Inflammatory macrophage treated with lipopolysaccharide for 1 hour (primary cell): ENCODE measurements around the gene KRT9.
"Not testable (repeated sequence)": the region's sequence is repeated elsewhere in the genome, so short reads cannot be mapped to it uniquely, and the experiment has no call there.

ENCODE experiments used
- DNase-seq, 2 donors: peaks; one replicate each; pipeline ENCODE4 v3.0.0-alpha.2; 2020 to 2022

KRT9 gene

GRCh38 chr17:41600318-41600717 lies 28.5 kb upstream of the KRT9 start:
- DNase-seq, result no peak

GRCh38 chr17:41599680-41600079 lies 27.8 kb upstream of the KRT9 start:
- DNase-seq, result no peak

DNA sequence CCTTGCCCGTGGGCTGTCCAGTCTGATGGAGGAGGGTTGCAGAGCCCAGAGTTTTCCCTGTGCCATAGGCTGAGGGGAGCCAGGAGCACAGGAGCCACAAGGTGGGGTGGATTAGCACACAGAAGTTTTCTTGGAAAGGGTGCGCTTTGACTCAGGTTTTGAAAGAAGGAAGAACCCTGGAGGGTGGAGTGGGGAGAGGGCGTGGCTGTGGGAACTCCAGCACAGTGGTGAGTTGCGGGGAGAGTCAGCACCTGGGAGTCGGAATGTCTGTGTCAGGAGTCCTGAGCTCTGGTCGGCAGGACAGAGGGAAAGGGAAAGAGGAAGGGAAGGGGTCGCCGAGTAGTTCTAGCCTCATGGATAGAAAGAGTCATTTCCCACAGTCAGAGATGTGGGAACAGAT lies 23.7 kb upstream of the KRT9 start:
- DNase-seq, result no peak

- no peak for DNase-seq
These were observed 22.6 kb upstream of the KRT9 start for GRCh38 chr17:41594363-41594915.

GRCh38 chr17:41593306-41593981 lies 21.6 kb upstream of the KRT9 start:
- DNase-seq, result no peak

DNA sequence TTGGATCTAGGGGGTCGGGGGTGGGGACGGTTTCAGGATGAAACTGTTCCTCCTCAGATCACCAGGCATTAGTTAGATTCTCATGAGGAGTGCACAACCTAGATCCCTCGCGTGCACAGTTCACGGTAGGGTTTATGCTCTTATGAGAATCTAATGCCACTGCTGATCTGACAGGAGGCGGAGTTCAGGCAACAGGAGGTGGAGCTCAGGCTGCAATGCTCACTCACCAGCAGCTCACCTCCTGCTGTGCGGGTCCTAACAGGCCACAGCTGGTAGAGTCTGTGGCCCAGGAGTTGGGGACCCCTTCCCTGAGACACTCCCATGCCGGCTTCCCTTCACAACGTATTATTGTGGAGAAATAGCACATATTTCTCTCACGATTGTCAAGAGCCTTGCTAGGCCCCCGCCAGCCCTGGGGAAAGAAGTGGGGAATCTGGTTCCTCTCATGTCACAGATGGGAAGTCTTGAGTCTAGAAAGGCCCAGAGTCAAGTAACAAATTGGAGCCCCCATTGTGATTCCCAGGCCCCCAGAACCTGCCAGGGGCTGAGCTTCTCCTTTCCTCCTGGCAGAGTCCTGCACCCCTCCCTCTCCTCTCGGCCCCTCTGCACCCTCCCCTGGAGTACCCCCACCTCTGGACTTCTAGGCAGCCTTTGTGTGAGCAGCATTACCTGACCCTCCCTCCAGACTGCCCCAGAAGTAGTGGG lies 20.9 kb upstream of the KRT9 start:
- no peak for DNase-seq

GRCh38 chr17:41589301-41589700 lies 17.4 kb upstream of the KRT9 start:
- no peak for DNase-seq

DNA sequence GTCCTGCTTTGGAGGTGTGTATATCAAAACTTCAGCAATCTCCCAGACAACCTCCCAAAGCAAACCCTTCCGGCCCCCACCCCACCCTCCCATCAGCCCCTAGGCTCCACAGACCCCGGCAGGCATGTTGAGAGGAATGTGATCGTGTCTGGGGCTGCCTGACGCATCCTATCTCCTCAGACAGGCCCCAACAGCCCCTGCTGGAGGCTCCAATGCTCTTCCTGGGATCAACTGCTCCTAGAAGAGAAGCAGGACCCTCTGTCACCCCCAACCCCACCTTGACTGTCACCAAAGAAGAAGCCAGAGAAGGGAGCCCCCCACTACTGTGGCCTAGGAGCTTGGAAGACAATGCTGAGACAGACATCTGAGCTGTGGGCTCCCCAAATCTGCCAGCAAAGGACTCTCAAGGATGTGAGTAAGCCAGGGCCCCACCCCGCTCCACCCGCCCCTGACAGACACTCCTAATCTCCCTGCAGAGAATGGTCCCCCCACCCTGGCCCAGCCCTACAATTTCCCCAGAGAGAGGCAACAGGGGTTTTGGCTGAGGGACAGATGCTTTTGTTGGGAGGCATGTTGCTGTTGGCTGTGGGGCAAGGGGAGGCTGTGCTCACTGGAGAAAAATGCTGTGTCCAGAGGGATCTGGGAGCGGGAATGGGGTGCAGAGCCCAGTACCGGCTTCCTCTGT lies 16.4 kb upstream of the KRT9 start:
- DNase-seq, result no peak

DNA sequence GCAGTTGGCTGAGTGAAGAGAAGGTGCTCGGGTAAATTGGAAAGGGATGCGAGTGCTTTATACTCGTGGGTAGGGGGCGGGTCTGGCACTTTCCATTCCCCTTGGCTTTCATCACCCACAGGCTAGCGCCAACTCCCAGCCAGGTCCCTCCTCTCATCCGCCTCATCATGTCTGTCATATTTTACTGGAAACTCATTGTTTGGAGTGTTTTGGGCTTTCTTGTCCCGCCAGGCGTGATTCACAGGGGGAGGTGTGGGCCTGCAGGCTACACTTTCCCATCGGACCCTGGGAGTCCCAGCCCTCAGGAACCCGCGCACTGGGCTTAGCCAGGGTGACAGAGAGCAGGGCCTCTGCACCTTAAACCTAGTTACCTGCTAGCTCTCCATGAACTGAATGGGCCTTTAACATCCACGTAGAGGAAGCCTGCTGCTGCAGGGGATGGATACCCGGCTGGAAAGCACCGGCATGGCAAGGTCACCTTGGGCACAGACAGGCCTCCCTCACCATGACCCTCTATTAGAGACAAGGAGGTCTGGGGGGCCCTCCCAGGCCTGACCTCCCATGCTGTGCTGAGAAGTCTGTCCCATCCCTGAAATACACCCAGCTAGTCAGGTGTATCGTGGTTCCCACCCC lies 15.1 kb upstream of the KRT9 start, which contains the start of gene KRT14:
Gene KRT14 (minus strand): TSS at position 33 of the 633 bp plus-strand sequence. CDS start 61 bp downstream, outside the sequence.
- no peak for DNase-seq

DNA sequence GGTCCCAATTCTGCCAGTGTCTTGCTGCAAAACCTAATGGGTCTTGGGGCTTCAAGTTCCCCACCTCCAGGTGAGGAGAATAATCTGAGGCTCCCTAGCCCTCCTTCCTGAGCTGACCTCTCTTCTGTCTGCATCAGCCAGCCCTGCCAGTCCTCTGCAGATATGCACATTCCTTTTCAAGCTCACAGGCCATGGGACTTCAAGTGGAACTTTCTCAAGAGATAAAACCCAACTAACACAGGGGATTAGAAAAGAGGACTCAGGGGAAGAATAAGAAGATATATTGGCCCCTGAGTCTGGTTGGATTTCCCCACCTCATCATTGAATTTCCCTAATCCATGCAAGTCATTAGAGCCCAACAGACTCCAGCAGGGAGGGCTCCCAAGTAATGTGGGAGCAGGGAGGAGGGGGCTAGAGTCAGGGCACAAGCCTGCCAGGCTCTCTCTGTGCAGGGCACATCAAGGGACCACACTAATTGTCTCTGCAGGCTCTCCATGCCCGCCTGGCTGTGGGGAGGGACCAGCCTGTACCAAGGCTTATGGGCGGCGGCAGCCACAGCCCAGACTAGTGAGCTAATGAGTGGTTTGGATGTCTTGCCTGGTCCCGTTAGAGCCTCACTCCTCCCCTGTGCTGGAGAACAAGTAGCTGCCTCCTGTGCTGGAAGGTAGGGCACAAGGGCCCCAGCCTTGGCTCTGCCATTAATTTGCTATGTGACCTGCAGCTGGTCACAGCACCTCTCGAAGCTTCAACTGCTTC lies 13.6 kb upstream of the KRT9 start:
- DNase-seq, result no peak

GRCh38 chr17:41584331-41584927 lies 12.6 kb upstream of the KRT9 start:
- DNase-seq, result not testable (repeated sequence)

GRCh38 chr17:41583137-41584127 lies 11.6 kb upstream of the KRT9 start:
- no peak for DNase-seq

- not testable (repeated sequence) for DNase-seq
These were observed 10.5 kb upstream of the KRT9 start for GRCh38 chr17:41582061-41582968.

DNA sequence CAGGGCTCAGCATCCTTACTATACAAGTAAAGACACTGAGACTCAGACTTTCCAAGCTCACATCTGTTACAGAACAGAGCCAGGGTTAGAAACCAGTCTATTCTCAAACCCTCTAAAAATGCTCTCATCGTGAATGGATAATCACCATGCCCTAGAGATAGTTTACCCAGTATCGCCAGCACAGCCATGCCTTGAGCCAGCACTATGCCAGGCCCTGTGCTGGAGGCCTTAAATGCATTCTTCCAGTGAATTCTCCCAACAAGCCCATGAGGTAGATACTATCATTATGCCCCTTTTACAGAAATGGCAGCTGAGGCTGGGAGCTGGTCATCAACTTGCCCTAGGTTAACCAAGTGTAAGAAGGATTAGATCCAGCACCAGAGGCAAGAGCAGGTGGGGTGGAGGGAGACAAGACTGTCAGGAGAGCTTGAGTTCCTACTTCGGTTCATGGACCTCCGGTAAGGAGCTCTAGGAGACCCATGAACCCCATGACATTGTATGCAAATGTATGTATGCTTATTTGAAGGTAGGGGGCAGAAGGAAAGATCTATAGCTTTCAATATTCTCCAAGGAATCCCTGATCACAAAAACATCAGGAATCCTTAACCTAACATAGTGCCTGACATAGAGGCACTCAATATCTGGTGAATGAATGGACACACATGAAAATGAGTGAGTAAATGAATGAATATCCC lies 9.7 kb upstream of the KRT9 start:
- DNase-seq, result no peak

GRCh38 chr17:41580687-41581365 lies 9.0 kb upstream of the KRT9 start:
- no peak for DNase-seq

DNA sequence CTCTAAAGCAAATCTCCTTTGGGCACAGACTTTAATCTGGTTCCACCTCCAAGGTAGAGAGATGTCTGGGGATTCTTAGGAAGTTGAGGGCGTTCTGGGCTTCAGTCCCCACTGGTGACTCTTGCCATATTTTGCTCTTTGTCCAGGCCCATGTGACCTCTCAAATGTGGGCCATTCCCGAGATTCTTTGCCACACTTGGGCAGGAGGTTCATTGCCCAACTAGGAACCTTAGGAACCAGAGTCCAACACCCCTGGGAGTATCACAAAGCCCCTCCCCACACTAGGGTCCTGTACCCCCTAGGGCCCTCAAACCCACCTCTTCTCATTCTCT lies 8.4 kb upstream of the KRT9 start:
- DNase-seq, result no peak

DNA sequence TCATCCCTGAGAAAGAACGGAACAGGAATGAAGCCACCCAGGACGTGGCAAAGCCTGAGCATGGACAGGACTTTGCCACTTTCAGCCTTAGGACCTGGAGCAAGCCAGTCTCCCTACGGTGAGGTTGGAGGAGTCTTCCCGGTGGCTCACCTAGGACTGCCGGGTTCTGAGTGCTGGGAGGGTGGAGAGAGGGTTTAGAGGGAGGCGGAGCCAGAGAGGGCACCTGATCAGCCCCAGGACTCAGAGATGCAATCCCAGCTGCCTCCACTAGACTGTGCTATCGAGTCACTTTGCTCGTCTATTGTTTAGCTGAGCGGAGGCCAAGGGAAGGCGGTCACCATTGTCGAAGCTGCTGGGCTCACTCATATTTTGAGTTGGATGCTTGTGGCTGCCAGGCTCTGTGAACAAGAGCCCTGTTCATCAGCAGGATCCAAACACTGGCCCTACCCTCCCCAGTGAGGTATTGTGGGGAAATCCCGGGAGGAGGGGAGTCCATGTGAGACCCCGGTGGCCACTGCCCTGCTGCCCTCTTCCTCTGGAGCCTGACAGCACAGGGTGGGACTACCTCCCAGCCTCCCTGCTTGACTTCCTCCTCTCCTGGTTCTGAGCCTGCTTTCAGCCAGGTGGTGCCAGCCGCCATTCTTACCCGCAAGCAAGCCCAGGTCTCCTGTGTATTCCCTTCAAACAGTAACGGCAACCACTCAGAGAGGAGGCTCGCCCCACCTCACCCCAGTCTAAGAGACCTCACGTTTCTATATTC lies 7.8 kb upstream of the KRT9 start:
- DNase-seq, result peak; percentile 63 to 97

GRCh38 chr17:41578971-41579370 lies 7.1 kb upstream of the KRT9 start:
- DNase-seq, result no peak
